HepG2 (cell line): ENCODE results near the gene CIAO2B. TPM values are rescaled to one million over a fixed set of nuclear protein-coding genes. Genes with fewer than 3 reads are reported as not detected.

Experiments used
- ARHGAP35 ChIP-seq: sonication (generic); formaldehyde crosslinking; IDR thresholded peaks from 2 replicates; pipeline ENCODE4 v1.9.0; 2022; ENCODE audit warnings: mild to moderate bottlenecking, inconsistent platforms, moderate library complexity, missing genetic modification reagents, borderline replicate concordance
- CREBL2 ChIP-seq: sonication (generic); formaldehyde crosslinking; IDR thresholded peaks from 2 replicates; pipeline ENCODE4 v1.8.1; 2023; ENCODE audit warnings: missing genetic modification reagents, mild to moderate bottlenecking, borderline replicate concordance
- ERF ChIP-seq: IDR thresholded peaks from 2 replicates; pipeline ENCODE4 v1.6.1; 2018; ENCODE audit warnings: missing biosample characterization, missing genetic modification reagents
- HMGXB4 ChIP-seq, 2 experiments: sonication (generic) in 1 of 2; formaldehyde crosslinking in 1 of 2; IDR thresholded peaks; 2 replicates each; pipeline versions ENCODE4 v1.4.0 to v1.6.1; 2018 to 2020; ENCODE audit warnings: missing genetic modification reagents in 2 of 2, borderline replicate concordance in 1 of 2, low read depth in 1 of 2, mild to moderate bottlenecking in 1 of 2, missing biosample characterization in 1 of 2
- NAIF1 ChIP-seq: sonication (generic); formaldehyde crosslinking; IDR thresholded peaks from 2 replicates; pipeline ENCODE4 v1.5.0; 2020; ENCODE audit warnings: mild to moderate bottlenecking, missing genetic modification reagents, borderline replicate concordance
- NBN ChIP-seq: fragments of 450-650 bp; conservative IDR thresholded peaks from 2 replicates; pipeline ENCODE4 v1.6.1; 2017
- PHF20 ChIP-seq: sonication (generic); formaldehyde crosslinking; IDR thresholded peaks from 2 replicates; pipeline ENCODE4 v1.5.0; 2020; ENCODE audit warnings: mild to moderate bottlenecking, missing genetic modification reagents
- RFX1 ChIP-seq: fragments of 450-650 bp; IDR thresholded peaks from 2 replicates; pipeline ENCODE4 v1.6.1; 2017
- RFX3 ChIP-seq: IDR thresholded peaks from 2 replicates; pipeline ENCODE4 v1.6.1; 2016; ENCODE audit warnings: missing biosample characterization, missing genetic modification reagents
- RXRB ChIP-seq: IDR thresholded peaks from 2 replicates; pipeline ENCODE4 v1.6.1; 2016; ENCODE audit warnings: borderline replicate concordance, missing genetic modification reagents, missing compliant biosample characterization
- SCMH1 ChIP-seq: sonication (generic); formaldehyde crosslinking; IDR thresholded peaks from 2 replicates; pipeline ENCODE4 v1.9.0; 2021; ENCODE audit warnings: missing genetic modification reagents, mild to moderate bottlenecking, borderline replicate concordance
- SIX1 ChIP-seq: sonication (generic); formaldehyde crosslinking; IDR thresholded peaks from 2 replicates; pipeline ENCODE4 v1.4.0; 2020; ENCODE audit warnings: missing genetic modification reagents, borderline replicate concordance
- SP4 ChIP-seq: sonication (generic); formaldehyde crosslinking; IDR thresholded peaks from 2 replicates; pipeline ENCODE4 v1.8.1; 2023; ENCODE audit warnings: mild to moderate bottlenecking, missing genetic modification reagents
- TCF7L2 ChIP-seq: IDR thresholded peaks from 2 replicates; pipeline ENCODE4 v1.6.1; 2011; ENCODE audit warnings: mild to moderate bottlenecking, low read depth, low read length, moderate library complexity
- TFE3 ChIP-seq: IDR thresholded peaks from 2 replicates; pipeline ENCODE4 v1.6.1; 2016
- THAP9 ChIP-seq: sonication (generic); formaldehyde crosslinking; IDR thresholded peaks from 2 replicates; pipeline ENCODE4; 2020; ENCODE audit warnings: missing genetic modification reagents, mild to moderate bottlenecking, borderline replicate concordance
- ZNF256 ChIP-seq: sonication (generic); formaldehyde crosslinking; conservative IDR thresholded peaks from 2 replicates; pipeline ENCODE4 v1.4.0; 2020; ENCODE audit warnings: missing genetic modification reagents
- ZNF263 ChIP-seq: sonication (generic); formaldehyde crosslinking; IDR thresholded peaks from 2 replicates; pipeline ENCODE4 v1.4.0; 2020; ENCODE audit warnings: missing genetic modification reagents
- ZNF34 ChIP-seq: sonication (generic); formaldehyde crosslinking; IDR thresholded peaks from 2 replicates; pipeline ENCODE4 v1.4.0; 2020; ENCODE audit warnings: mild to moderate bottlenecking, missing genetic modification reagents, borderline replicate concordance
- ZNF484 ChIP-seq: sonication (generic); formaldehyde crosslinking; IDR thresholded peaks from 2 replicates; pipeline ENCODE4 v1.5.1; 2020; ENCODE audit warnings: mild to moderate bottlenecking, low read depth, missing genetic modification reagents, borderline replicate concordance
- ZNF557 ChIP-seq: sonication (generic); formaldehyde crosslinking; IDR thresholded peaks from 2 replicates; pipeline ENCODE4 v1.4.0; 2020; ENCODE audit warnings: missing genetic modification reagents
- ZNF766 ChIP-seq: sonication (generic); formaldehyde crosslinking; IDR thresholded peaks from 2 replicates; pipeline ENCODE4 v1.5.0; 2020; ENCODE audit warnings: missing genetic modification reagents, borderline replicate concordance
- ZNF891 ChIP-seq: sonication (generic); formaldehyde crosslinking; IDR thresholded peaks from 2 replicates; pipeline ENCODE4 v1.5.0; 2020; ENCODE audit warnings: mild to moderate bottlenecking, missing genetic modification reagents
- polyA plus RNA-seq, 8 experiments: library from polyadenylated mRNA; depleted of rRNA in 3 of 8; stranded (reverse) in 7 of 8; unstranded in 1 of 8; fragments of >200 nt; fragmentation: Illumina TruSeq in 4 of 8; extraction: Trizol in 4 of 8; gene quantifications; 2 replicates each; pipeline versions ENCODE4 v1.2.1 to v1.2.3, GENCODE V29; 2011 to 2016; ENCODE audit warnings: low read depth in 4 of 8, missing spikeins in 1 of 8, mixed read lengths in 1 of 8; ENCODE audit not compliant: insufficient read depth in 1 of 8
- total RNA-seq, 5 experiments: library from RNA; depleted of rRNA; stranded (reverse); fragments of >200 nt; fragmentation: Illumina TruSeq; extraction: Trizol; gene quantifications; 2 replicates each; pipeline ENCODE4 v1.2.3, GENCODE V29; 2016; ENCODE audit warnings: low read depth in 1 of 5

CIAO2B gene
- total and polyA plus RNA-seq, 2 of the 13 experiments (the other 11 are each of a cell fraction or from before 2014, with no cell fraction given) = 157 to 293 TPM

- TF ChIP-seq ZNF34 (CRISPR knock-in tag) = 0 out of 2 replicates have a peak, but pooled peaks have one; percentile 56
- TF ChIP-seq ARHGAP35 = no peak
- no peak for TF ChIP-seq RFX3 (CRISPR knock-in tag)
- TF ChIP-seq NAIF1 = no peak
- TF ChIP-seq NBN = no peak
- no peak for TF ChIP-seq ZNF484 (CRISPR knock-in tag)
- TF ChIP-seq ERF (CRISPR knock-in tag) = peak; percentile 50; the same call in 1 of the 2 replicates
- 0 out of 2 replicates have a peak, but pooled peaks have one; percentile 24 for TF ChIP-seq ZNF256 (CRISPR knock-in tag)
- peak; percentile 89 for TF ChIP-seq THAP9 (CRISPR knock-in tag)
- TF ChIP-seq CREBL2 (CRISPR knock-in tag) = 0 out of 2 replicates have a peak, but pooled peaks have one; percentile 68
- peak; percentile 73 to 76; a peak in 3 of 4 replicates for TF ChIP-seq HMGXB4 (CRISPR knock-in tag; IDR thresholded peaks at IDR 0.05; ENCODE audit: borderline replicate concordance in 1 of 2, low read depth in 1 of 2)
- TF ChIP-seq SCMH1 (CRISPR knock-in tag) = no peak
- TF ChIP-seq PHF20 (CRISPR knock-in tag) = peak; percentile 69
- no peak; the same call in 1 of the 2 replicates for TF ChIP-seq ZNF263 (CRISPR knock-in tag)
- no peak for TF ChIP-seq RFX1
- TF ChIP-seq ZNF766 (CRISPR knock-in tag) = no peak; the same call in 1 of the 2 replicates
- peak; percentile 57; the same call in 1 of the 2 replicates for TF ChIP-seq RXRB
- 0 out of 2 replicates have a peak, but pooled peaks have one; percentile 86 for TF ChIP-seq ZNF557 (CRISPR knock-in tag)
- TF ChIP-seq SP4 (CRISPR knock-in tag) = peak; percentile 72; the same call in 1 of the 2 replicates
- TF ChIP-seq TFE3 (CRISPR knock-in tag) = peak; percentile 29; the same call in 1 of the 2 replicates
- no peak; the same call in 1 of the 2 replicates for TF ChIP-seq ZNF891
- no peak for TF ChIP-seq SIX1 (CRISPR knock-in tag)
- no peak for TF ChIP-seq TCF7L2
Observed at GRCh38 chr16:66935314-66936011, 1.3 kb upstream of the CIAO2B start, which contains the start of gene CES2 (continued).
